GM21576 (cell line): Measurements from ENCODE around the gene RSU1.

Source experiments
- ATAC-seq: cut with Tn5 transposase; IDR thresholded peaks from one replicate; pipeline ENCODE4 v1.9.1; 2021; ENCODE audit warnings: mild to moderate bottlenecking, moderate library complexity; ENCODE audit not compliant: unreplicated experiment

Gene RSU1

DNA sequence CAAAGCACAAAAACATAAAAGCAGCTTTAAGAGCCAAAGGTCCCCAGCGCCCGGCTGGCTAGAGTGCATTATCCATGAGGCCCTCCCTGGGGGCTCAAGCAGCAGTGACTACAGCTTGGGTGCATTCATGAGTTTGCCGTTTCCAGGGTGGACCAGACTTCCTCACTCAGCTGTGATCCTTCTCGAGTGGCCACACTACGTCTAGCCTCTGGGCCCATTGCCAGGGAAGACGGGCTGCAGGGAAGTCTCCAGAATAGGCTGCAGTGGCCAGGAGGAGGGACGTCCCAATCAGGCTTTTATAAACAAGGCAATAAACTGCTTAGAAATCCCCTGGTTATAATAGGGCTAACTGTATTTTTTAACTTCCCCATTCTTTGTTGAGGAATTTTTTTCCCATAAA is 206.2 kb downstream of the RSU1 start:
- no peak for ATAC-seq

DNA sequence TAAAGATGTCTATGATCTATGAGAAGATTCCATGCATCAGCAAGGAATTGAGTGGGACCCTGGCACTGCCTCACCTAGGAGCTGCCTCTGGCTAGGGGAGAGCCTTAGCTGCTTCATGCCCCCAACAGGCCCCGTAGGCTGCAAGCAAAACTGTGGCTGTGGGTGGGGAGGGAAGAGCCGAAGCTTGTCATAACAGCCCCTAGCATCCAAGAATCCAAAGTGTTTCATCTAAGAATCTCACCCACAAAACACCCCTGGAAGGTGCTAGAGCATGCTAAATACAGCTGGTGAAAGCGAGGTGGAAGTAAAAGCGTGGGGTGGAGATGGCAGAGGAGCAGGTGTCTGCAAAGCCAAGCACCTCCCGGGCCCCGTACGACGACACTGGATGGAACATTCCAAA is 208.0 kb downstream of the RSU1 start:
- no peak for ATAC-seq

DNA sequence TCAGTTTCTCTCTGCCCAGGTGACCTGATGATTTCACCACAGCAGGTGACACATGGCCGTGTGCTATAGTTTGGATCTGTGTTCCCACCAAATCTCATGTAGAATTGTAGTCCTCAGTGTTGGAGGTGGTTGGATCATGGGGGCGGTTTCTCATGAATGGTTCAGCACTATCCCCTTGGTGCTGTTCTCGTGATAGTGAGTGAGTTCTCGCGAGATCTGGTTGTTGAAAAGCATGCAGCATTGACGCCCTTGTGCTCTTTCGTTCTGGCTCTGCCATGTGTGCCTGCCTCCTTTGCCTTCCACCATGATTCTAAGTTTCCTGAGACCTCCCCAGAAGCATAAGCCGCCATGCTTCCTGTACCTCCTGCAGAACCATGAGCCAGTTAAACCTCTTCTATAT is 210.3 kb downstream of the RSU1 start:
- no peak for ATAC-seq

DNA sequence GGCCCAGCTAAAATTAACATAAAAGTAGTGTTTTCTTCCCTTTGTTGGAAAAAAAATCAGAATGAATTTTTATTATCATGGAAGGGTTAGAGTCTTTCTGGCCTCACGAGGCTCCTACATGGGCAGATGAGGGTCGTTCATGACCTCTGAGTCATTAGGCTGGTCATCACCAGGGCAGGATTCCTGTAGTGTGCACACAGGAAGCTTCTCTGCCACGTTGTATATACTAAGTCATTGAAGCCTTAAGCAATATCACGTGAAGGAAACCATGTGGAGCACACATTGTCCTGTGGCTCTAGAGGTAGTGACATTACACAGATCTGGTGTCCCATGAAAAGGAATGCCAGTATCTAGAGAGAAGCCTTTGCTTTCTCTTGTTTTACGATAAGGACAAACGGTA is 210.8 kb downstream of the RSU1 start:
- ATAC-seq: no peak

DNA sequence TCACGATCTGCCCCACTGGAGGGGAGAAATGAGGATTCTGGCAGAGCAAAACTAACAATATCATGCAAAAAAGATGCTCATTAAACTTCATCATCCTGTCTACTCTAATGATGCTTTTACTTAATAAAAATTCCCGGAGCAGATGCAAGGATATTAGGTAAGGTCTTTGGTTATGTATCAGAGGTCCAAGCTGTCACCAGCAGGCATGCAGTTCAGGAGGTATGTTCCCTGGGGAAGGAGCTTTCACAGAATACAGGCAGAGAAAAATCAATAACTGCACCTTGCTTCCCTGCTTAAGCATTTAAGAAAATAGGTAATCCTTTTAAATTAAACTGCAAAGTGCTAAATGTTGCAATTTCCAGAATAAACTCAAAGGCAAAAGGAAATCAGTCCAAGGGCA is 213.9 kb downstream of the RSU1 start:
- ATAC-seq: no peak

DNA sequence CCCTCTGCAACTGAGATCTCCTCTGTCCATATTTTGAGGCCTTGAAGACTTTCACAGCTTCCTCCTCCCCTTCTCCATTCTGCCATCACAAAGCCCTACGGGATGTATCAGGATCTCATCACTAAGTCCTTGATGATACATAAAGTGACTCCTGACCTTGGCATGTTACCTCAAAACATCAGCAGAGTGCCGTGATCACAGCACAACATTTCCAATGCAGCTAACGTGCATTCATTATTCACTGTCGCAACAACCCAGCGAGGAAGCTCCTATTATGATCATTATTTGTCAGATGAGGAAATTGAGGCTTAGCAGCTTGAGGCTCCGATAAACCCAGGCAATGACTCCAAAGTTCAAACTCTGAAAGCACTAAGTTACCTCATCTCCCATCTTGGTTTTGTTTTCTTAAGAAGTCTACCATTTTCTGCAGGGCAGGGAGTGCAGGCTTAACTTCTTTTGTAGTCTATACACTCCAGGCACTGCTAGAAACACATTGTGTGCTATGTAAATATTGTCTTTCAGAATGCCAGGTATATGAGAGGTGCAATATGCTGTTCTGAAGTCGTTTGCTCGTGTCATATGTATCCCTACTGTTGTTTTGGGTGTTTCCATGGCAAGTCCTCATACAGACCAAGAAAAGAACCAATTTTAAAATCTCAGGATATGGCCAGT is 215.0 kb downstream of the RSU1 start:
- no peak for ATAC-seq

DNA sequence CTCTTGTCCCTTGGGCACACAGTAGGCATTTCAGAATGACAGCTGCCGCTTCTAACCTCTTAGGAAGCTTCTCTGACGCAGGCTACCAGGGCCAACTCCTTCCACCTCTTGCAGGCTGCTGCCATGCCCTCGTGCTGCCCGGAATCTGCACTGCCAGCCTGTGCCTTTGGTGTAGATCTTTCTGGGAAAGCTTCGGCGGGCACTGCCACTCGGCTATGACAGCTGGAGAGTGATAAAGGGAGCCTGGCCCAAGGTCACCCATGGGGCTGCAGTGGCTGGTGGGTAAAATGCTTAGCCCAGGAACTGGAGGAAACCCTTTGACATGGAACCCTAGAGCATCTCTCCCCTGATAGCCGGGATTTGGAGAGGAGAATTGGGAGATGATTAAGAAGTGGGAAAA is 217.6 kb downstream of the RSU1 start:
- ATAC-seq: no peak

DNA sequence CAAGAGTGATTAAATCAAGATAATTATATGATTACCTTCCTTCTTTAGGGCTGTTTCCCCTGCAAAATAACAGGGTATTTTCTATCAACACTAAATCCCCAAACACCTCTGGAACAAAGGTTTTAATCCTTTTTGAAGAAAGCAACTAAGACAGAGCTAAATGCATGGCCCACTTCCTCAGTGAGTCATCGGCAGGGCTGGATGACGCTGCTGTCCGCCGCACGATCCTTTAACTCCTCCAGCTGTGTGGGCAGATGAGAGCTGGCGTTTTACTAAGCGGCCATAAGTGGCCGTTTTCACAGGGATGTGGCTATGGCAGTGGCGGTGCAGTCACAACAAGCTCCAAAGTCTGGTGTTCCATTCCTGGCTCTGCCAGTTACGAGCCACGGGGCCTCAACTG is 219.6 kb downstream of the RSU1 start:
- ATAC-seq: no peak

DNA sequence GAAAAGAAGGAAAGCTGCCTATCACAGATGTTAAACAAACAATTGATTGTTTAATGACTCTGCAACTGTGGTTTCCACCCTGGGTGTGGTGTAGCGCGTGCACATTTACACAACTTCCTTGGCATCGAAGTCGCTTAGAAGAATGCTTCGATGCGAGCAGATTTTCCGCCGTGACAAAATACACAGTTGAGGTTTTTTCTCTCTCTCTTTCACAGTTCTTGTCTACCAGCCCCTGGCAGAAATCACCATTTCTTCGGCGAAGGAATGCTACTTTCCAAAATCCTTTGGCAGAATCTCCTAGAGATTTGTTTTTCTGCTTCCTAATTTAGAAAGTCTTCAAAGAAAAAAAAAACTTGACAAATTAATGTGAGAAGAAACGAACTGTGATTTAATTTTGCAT is 224.8 kb downstream of the RSU1 start:
- no peak for ATAC-seq

DNA sequence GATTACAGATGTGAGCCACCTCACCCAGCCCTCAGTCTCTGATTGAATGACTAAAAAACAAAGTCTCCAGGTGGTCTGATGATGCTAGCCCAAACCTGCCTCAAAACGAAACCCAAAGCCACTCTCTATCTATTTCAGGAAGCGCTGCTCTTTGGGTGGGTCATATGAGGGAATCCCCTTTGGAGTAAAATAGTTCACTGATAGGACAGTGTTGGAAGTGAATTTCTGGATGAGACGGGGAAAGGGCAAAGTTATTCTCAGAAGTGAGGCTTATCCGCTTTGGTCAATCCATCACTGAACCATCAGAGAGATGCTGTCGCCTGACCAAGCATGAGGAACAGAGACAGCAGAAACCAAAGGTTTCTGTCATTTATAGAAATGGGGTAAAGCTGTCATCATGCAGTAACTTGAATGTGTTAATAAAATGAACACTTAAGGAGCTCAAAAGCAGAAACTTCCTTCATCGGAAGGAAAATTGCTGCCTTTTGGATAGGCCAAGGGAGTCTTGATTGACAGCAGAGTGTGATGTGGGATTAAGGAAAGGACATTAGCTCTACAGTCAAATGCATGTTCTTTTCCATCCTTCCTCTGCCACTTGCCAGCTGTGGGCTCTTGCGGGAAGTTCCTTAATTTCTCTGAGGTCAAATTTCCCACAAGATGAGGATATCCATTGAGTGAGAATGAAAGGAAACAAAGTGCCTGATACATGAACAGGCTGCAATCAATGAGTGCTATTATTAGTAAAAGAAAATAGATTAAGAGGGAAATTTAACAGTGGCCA is 230.7 kb downstream of the RSU1 start:
- ATAC-seq: peak; percentile 91

DNA sequence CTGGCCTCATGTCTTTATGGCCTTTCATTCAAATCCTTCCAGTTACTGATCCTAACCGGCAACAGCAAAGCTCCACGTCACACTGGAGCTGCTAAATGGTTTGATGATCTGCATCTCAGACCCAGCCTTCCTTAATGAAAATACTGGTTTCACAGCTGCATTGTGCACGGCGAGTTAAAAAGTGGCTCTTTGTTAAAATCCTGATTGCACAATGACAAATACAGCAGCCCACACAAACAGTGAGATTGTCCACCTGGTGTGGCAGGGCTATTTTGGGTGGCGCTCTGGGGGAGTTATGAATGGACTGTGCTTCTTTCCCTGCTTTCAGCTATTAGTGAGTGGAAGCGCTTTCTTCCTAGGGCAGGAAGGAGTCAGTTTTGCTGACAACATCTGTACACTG is 232.1 kb downstream of the RSU1 start:
- ATAC-seq: no peak

DNA sequence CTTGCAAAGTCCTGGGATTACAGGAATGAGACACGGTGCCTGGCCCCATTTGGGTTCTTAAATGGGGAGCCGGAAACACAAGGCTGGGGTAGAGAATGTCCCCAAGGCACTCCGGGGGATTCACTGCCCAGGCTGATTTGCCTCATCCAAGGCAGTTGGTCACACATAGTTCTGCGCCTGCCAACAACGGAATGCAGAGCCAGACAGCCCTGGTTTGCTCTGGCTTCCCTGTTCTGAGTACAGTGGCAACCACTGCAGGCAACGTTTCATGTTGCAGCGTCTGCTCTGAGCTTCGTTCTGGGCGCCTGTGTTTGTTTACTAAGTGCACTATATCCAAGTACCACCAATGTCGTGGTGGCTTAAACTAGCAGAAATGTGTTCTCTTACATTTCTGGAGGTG is 233.8 kb downstream of the RSU1 start:
- no peak for ATAC-seq

DNA sequence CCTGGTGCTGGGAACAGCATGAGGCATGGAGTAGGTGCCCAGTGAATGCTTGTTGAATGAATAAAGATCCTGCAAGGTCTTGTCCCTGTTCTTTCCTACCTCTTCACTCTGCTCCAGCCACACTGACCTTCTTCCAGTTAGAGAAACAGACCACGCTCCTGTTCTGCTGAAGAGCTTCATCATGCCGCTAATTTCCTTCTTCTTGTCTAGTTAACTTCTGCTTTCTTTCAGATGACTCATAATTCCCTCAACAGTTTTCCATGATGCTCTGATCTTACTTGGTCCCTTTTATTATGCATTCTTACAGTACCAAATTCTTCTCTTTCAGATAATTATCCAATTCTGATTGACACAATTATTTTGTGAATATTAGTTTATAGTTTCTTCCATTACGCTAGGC is 236.0 kb downstream of the RSU1 start:
- ATAC-seq: no peak

DNA sequence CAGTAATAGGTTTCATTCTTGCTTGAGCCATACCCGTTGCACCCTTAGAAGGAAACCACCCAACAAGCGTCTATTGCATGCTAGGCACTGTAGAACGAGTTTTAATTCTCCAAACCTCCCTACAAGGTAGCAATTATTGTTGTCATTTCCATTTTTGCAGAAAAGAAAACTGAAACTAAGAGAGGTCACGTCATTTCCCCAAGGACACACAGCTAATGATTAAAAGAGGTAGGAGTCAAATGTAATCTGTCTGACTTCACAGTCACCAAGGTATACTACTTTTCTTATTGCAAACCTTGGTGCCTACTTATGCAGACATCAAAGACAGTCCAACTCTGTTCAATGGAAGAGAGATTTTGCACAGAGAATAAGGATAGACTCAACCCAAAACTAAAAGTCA is 246.5 kb downstream of the RSU1 start:
- ATAC-seq: peak; percentile 92

DNA sequence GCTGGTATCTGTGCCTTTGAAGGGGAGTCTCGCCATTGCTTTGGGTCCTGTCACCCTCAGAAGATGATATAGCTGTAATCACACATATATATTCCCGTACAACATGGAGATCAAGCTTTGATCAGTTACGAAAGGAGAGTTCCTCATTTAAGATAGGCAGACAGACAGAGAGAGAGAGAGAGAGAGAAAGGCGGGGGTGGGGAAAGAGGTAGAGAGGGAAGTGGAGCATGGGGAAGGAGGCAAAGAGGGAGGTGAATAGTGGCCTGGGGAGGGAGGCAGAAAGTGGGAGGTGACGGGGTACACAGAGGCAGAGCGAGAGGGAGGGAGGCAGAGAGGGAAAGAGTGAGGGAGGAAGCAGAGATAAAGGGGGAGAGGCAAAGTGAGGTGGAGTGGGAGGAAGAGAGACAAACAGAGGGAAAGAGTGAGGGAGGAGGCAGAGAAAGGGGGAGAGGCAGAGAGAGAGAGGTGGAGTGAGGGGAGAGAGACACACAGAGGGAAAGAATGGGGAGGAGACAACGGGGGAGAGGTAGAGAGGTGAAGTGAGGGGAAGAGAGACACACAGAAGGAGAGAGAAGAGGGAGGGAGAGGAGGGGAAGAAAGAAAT is 250.9 kb downstream of the RSU1 start:
- ATAC-seq: no peak

DNA sequence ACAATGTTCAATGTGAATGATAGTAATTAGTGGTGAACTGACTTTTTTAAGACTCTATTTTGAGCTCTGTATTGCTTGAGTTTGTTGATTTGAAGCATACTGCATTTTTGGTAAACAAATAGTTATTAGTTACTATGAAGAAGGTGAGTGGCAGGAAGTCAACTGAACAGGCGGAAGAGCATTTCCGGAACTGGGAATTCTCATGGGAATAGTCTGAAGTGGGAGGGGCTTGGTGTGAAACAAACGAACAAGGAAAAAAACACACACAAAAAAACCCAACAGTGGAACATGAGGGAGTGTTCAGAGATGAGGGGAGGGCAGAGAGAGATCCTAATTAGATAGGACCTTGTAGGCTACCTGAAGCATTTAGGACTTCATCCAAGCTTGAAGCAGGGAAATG is 251.6 kb downstream of the RSU1 start:
- ATAC-seq: no peak

DNA sequence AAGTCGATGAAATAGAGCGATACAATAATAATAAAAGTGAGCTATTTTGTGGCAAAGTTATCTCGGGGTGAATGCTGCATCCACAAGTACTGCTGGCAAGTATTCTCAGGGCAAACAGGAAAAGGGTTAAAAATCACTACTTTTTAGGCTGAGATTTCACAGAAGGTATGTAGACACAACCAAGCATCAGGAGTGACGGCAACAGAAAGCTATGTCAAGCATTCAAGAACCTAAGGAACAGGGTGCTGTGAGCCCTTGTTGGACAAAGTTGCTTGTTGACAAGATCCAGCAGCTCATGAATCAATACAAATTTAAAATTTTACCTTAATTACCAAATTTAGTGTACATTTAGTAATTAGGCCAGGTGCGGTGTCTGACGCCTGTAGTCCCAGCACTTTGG is 254.3 kb downstream of the RSU1 start:
- no peak for ATAC-seq

DNA sequence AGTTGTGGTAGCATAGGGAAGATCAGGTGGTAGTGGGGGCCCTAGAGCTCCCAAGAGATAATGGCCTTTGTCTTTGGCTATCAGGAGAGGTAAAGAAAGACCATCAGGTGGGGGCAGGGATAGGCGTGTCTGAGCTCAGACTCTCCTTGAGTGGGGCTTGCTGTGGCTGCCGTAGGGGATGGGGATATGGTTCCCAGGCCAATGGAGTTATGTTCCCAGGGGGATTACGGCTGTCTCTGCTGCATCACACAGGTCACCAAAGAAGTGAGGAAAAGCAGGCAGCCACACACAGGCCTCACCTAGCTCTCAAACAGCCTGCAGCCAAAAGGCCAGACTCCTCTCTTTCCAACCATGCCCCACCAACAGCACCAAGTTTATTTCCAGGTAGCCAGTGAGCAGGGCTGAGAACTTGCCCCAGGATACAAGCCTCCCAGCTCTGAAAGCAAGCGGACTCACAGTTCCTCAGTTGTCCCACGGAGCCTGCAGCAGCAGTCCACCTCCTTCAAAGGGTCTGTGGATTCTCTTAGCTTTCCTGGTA is 257.9 kb downstream of the RSU1 start:
- no peak for ATAC-seq

DNA sequence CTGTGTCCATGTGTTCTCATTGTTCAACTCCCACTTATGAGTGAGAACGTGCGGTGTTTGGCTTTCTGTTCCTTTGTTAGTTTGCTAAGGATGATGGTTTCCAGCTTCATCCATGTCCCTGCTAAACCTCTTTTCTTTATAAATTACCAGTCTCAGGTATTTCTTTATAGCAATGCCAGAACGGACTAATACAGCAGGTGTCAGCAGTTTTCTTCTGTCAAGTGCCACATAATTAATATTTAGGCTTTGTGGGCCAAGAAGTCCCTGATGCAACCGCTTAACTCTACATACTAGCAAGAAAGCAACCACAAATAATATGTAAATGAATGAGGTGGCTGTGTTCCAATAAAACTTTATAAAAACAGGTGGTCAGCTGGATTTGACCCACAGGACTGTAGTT is 269.3 kb downstream of the RSU1 start:
- no peak for ATAC-seq

DNA sequence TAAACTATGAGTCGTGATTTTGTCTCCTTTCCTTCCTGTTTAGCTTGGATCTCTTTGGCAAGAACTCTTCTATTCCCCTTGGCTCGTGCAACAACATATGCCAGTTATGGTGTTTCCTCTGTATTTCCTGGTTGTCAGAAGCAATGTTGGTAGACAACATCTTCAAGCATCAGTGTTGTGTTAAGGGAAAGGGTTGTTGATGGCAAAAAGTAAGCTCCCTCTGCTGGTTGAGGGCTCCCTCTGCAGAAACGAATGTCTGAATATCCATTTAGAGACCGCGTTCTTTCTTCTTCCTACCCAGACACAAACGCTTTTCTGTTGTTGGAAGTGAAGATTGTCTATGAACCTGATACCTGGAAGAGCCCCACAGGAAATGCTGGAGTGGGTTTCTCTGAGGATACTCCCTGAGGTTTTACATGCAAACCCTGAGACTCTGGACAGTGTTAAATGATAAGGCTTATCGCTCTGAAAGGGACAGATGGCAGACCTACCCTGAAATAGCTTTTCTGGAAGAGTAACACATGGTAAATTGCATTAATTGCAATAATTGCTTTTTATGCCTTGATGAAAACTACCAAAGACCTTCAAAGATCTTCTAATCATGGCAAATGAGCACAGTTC is 272.0 kb downstream of the RSU1 start:
- peak; percentile 60 for ATAC-seq

DNA sequence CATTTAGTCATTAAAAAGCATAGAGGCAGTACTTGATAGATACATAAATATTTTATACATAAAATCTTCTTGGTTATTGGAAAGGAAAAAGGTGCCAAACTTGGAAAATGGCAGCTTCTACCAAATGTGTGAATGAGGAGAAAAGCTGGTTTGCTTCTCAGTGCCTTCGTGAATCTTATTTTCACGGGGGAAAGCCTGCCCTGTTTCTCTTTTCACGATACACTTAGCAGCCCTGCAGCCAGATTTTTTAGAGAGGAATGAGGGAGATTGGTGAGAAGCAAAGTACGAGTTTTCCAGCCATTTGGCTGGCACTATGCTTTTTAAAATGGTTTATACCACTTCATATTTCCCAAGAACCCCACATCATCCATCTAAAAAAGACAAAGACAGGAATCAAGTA is 272.6 kb downstream of the RSU1 start:
- no peak for ATAC-seq

DNA sequence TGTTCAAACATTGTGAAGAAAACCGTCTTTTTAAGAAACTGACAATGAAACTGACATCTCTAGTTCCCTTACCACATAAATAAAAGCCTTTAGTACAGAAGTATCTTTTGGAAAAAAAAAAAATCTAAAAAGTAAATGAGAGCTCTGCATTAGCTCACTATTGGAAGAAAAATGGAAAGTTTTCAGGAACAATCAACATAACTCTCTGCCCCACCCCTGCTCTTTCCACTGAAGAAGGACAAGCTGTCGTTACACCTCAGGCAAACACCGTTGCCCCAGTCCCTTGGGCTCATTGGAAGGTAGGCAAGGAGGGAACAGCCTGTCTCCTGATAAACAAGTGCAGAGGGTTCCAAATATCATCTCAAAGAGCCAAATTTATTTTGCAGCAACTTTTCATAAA is 273.1 kb downstream of the RSU1 start:
- no peak for ATAC-seq
